Loucy (cell line): ENCODE measurements around the gene TAF1B.
"Not testable (repeated sequence)": the region's sequence is repeated elsewhere in the genome, so short reads cannot be mapped to it uniquely, and the experiment has no call there.

Experiments used
- H2AFZ ChIP-seq: fragments of 200-600 bp; sonication (generic); 2 replicates; pipeline ENCODE4 v1.6.0; 2016; ENCODE audit warnings: antibody characterized with exemption, mild to moderate bottlenecking, low read length, moderate library complexity
- H3F3A ChIP-seq: fragments of 200-600 bp; 2 replicates; pipeline ENCODE4 v1.6.0; 2016; ENCODE audit warnings: antibody characterized with exemption, low read depth, mild to moderate bottlenecking
- H3K27me3 ChIP-seq: fragments of 200-600 bp; sonication (generic); 2 replicates; pipeline ENCODE4 v1.6.1; 2014; ENCODE audit warnings: low read length, mild to moderate bottlenecking; ENCODE audit not compliant: insufficient read depth, poor library complexity, severe bottlenecking
- H3K36me3 ChIP-seq: fragments of 200-600 bp; sonication (generic); 2 replicates; pipeline ENCODE4 v1.6.1; 2016; ENCODE audit warnings: low read length; ENCODE audit not compliant: insufficient read depth
- H3K4me1 ChIP-seq: fragments of 200-600 bp; sonication (generic); 2 replicates; pipeline ENCODE4 v1.5.1; 2014; ENCODE audit warnings: low read length, mild to moderate bottlenecking; ENCODE audit not compliant: insufficient read depth, poor library complexity, severe bottlenecking
- H3K4me2 ChIP-seq: fragments of 200-600 bp; sonication (generic); 2 replicates; pipeline ENCODE4 v1.6.0; 2014; ENCODE audit warnings: antibody characterized with exemption, low read length, low read depth, mild to moderate bottlenecking; ENCODE audit not compliant: poor library complexity, severe bottlenecking
- H3K4me3 ChIP-seq: fragments of 200-600 bp; sonication (generic); 2 replicates; pipeline ENCODE4 v1.5.1; 2014; ENCODE audit warnings: low read length, mild to moderate bottlenecking, mixed read lengths; ENCODE audit not compliant: poor library complexity, severe bottlenecking
- H3K79me2 ChIP-seq: fragments of 200-600 bp; sonication (generic); 2 replicates; pipeline ENCODE4 v1.6.1; 2014; ENCODE audit warnings: low read length; ENCODE audit not compliant: insufficient read depth
- H3K9ac ChIP-seq: fragments of 200-600 bp; sonication (generic); 2 replicates; pipeline ENCODE4 v1.6.0; 2014; ENCODE audit warnings: mild to moderate bottlenecking, low read depth, low read length, moderate library complexity; ENCODE audit not compliant: poor library complexity, severe bottlenecking
- H3K9me2 ChIP-seq: fragments of 200-600 bp; sonication (generic); replicated peaks from 2 replicates; pipeline ENCODE4 v1.6.1; 2016; ENCODE audit warnings: low read depth, low read length, mixed read lengths
- H3K9me3 ChIP-seq: fragments of 200-600 bp; sonication (generic); 2 replicates; pipeline ENCODE4 v1.6.1; 2014; ENCODE audit warnings: mild to moderate bottlenecking, antibody characterized with exemption, low read length, low read depth; ENCODE audit not compliant: insufficient read depth
- H4K20me1 ChIP-seq: fragments of 200-600 bp; sonication (generic); 2 replicates; pipeline ENCODE4 v1.6.0; 2014; ENCODE audit warnings: antibody characterized with exemption, low read length, mild to moderate bottlenecking; ENCODE audit not compliant: insufficient read depth, poor library complexity, severe bottlenecking
- CTCF ChIP-seq: fragments of 200-600 bp; sonication (generic); conservative IDR thresholded peaks from 2 replicates; pipeline ENCODE4 v1.5.1; 2014; ENCODE audit warnings: mild to moderate bottlenecking, antibody characterized with exemption, low read length
- EZH2phosphoT487 ChIP-seq: fragments of 200-600 bp; IDR thresholded peaks from 2 replicates; pipeline ENCODE4 v1.6.1; 2018; ENCODE audit warnings: antibody characterized with exemption, mild to moderate bottlenecking, moderate library complexity, borderline replicate concordance

Gene TAF1B

GRCh38 chr2:9858730-9859068 is 15.4 kb downstream of the TAF1B start:
- Histone ChIP-seq H3F3A (no peaks in the 10 kb centered on the region), H3K4me1 (no peaks in the 10 kb centered on the region), H3K9me3 (peaks cover 25% of the 10 kb centered on the region; the same call in 1 of the 2 replicates), H3K27me3 (no peaks in the 10 kb centered on the region), H3K4me2 (no peak overlapping the region), H2AFZ (no peak overlapping the region), H3K9me2 (no peaks in the 10 kb centered on the region), H3K79me2 (no peaks in the 10 kb centered on the region), H3K4me3 (no peak overlapping the region), H3K9ac (no peak overlapping the region), H4K20me1 (no peaks in the 10 kb centered on the region), H3K36me3 (peaks cover 45% of the 10 kb centered on the region)
- TF ChIP-seq EZH2phosphoT487 (no peak), CTCF (no peak)

- H3K9me2 ChIP-seq, H4K20me1 ChIP-seq, H3K4me2 ChIP-seq, H3K4me3 ChIP-seq, H3F3A ChIP-seq, H3K27me3 ChIP-seq, H3K79me2 ChIP-seq, H2AFZ ChIP-seq, H3K4me1 ChIP-seq, H3K9ac ChIP-seq: not testable (repeated sequence)
- Histone ChIP-seq H3K36me3 (peaks cover 28% of the 10 kb centered on the region), H3K9me3 (peaks cover 25% of the 10 kb centered on the region; the same call in 1 of the 2 replicates)
These were observed 17.8 kb downstream of the TAF1B start for GRCh38 chr2:9860922-9861580.

GRCh38 chr2:9867881-9868280 is 24.6 kb downstream of the TAF1B start:
- no peak for TF ChIP-seq EZH2phosphoT487
- TF ChIP-seq CTCF = no peak
- Histone ChIP-seq H3K9ac (no peak overlapping the region), H3K4me2 (no peak overlapping the region), H3K4me3 (no peak overlapping the region), H3K9me3 (no peaks in the 10 kb centered on the region), H3K36me3 (no peaks in the 10 kb centered on the region), H3F3A (no peaks in the 10 kb centered on the region), H3K9me2 (no peaks in the 10 kb centered on the region), H2AFZ (no peak overlapping the region), H3K79me2 (no peaks in the 10 kb centered on the region), H4K20me1 (no peaks in the 10 kb centered on the region), H3K27me3 (no peaks in the 10 kb centered on the region), H3K4me1 (no peaks in the 10 kb centered on the region)

- Histone ChIP-seq H3K4me3 (no peak overlapping the region), H3K4me1 (no peaks in the 10 kb centered on the region), H3F3A (no peaks in the 10 kb centered on the region), H3K36me3 (peaks cover 35% of the 10 kb centered on the region; the same call in 1 of the 2 replicates), H3K9me3 (no peaks in the 10 kb centered on the region), H3K9ac (no peak overlapping the region), H3K4me2 (no peak overlapping the region), H4K20me1 (no peaks in the 10 kb centered on the region), H3K79me2 (no peaks in the 10 kb centered on the region), H3K9me2 (no peaks in the 10 kb centered on the region), H3K27me3 (no peaks in the 10 kb centered on the region), H2AFZ (no peak overlapping the region)
- TF ChIP-seq EZH2phosphoT487 (no peak), CTCF (no peak)
These were observed 30.1 kb downstream of the TAF1B start for GRCh38 chr2:9873337-9873736.
